IMR-90 (cell line): Measurements from ENCODE around the gene TM7SF3. TPM values are rescaled to one million over a fixed set of nuclear protein-coding genes. Genes with fewer than 3 reads are reported as not detected.

ENCODE experiments used
- ATAC-seq: fragments of 200-7000 bp; cut with Tn5 transposase; 2 replicates; pipeline ENCODE4 v1.9.1; 2020; ENCODE audit warnings: low read depth, mild to moderate bottlenecking, moderate library complexity
- BruUV-seq: library from RNA; stranded (reverse); fragments of 400-500 nt; replicated peaks from 2 replicates; lab custom pipeline; 2021; lab: Mats Ljungman, UMichigan
- CTCF ChIA-PET: fragments of 300-600 bp; formaldehyde crosslinking; extraction: SDS; loops from one replicate; lab custom pipeline; 2021; ENCODE audit warnings: antibody characterized with exemption; lab: Yijun Ruan, JAX
- POLR2A ChIA-PET: fragments of 300-600 bp; sonication (Branson Sonifier 250); formaldehyde crosslinking; loops from one replicate; lab custom pipeline; 2022; ENCODE audit warnings: antibody characterized with exemption; ENCODE audit not compliant: unreplicated experiment; lab: Charles Lee
- DNase-seq: peaks from one replicate; pipeline ENCODE4 v3.0.0; 2013
- H2AFZ ChIP-seq: replicated peaks from 2 replicates; pipeline ENCODE3; 2013; ENCODE audit warnings: low read length, mild to moderate bottlenecking; ENCODE audit not compliant: poor library complexity
- H2AK5ac ChIP-seq: 2 replicates; pipeline ENCODE4 v1.6.1; 2013; ENCODE audit warnings: low read depth, low read length, inconsistent platforms
- H2AK9ac ChIP-seq: replicated peaks from 2 replicates; pipeline ENCODE3; 2013; ENCODE audit warnings: mild to moderate bottlenecking, low read depth, low read length, moderate library complexity; ENCODE audit not compliant: poor library complexity
- H2BK120ac ChIP-seq: 2 replicates; pipeline ENCODE4 v1.6.1; 2013; ENCODE audit warnings: low read depth, low read length, inconsistent platforms
- H2BK15ac ChIP-seq: 3 replicates; pipeline ENCODE4 v1.6.1; 2013; ENCODE audit warnings: low read depth, low read length, inconsistent platforms
- H2BK20ac ChIP-seq: 2 replicates; pipeline ENCODE4 v1.6.1; 2013; ENCODE audit warnings: low read depth, mild to moderate bottlenecking, inconsistent platforms, low read length, moderate library complexity
- H2BK5ac ChIP-seq: 2 replicates; pipeline ENCODE4 v1.6.1; 2013; ENCODE audit warnings: mild to moderate bottlenecking, low read depth, low read length, inconsistent platforms; ENCODE audit not compliant: poor library complexity, severe bottlenecking
- H3K14ac ChIP-seq: replicated peaks from 2 replicates; pipeline ENCODE4 v1.6.1; 2013; ENCODE audit warnings: low read depth, low read length, inconsistent platforms
- H3K18ac ChIP-seq: 2 replicates; pipeline ENCODE4 v1.6.1; 2013; ENCODE audit warnings: low read depth, low read length, control low read depth
- H3K23ac ChIP-seq: 2 replicates; pipeline ENCODE4 v1.6.1; 2013; ENCODE audit warnings: low read depth, low read length, inconsistent platforms
- H3K27ac ChIP-seq: 2 replicates; pipeline ENCODE4 v1.5.1; 2013; ENCODE audit warnings: mild to moderate bottlenecking, control low read depth, low read length; ENCODE audit not compliant: insufficient read depth
- H3K27me3 ChIP-seq: 2 replicates; pipeline ENCODE4 v1.6.1; 2013; ENCODE audit warnings: low read length; ENCODE audit not compliant: control insufficient read depth, insufficient read depth
- H3K36me3 ChIP-seq: 2 replicates; pipeline ENCODE4 v1.6.1; 2013; ENCODE audit warnings: low read length, mixed read lengths; ENCODE audit not compliant: control insufficient read depth, insufficient read depth
- H3K4ac ChIP-seq: 2 replicates; pipeline ENCODE4 v1.6.1; 2013; ENCODE audit warnings: low read depth, low read length, inconsistent platforms
- H3K4me1 ChIP-seq: 2 replicates; pipeline ENCODE4 v1.6.1; 2013; ENCODE audit warnings: low read length, mixed read lengths; ENCODE audit not compliant: control insufficient read depth, insufficient read depth
- H3K4me2 ChIP-seq: 2 replicates; pipeline ENCODE4 v1.6.1; 2013; ENCODE audit warnings: low read depth, mild to moderate bottlenecking, control low read depth, low read length, moderate library complexity
- H3K4me3 ChIP-seq: 2 replicates; pipeline ENCODE4 v1.5.1; 2013; ENCODE audit warnings: low read depth, mild to moderate bottlenecking, control low read depth, low read length, moderate library complexity; ENCODE audit not compliant: insufficient read depth
- H3K56ac ChIP-seq: 2 replicates; pipeline ENCODE4 v1.6.1; 2013; ENCODE audit warnings: low read length, inconsistent platforms; ENCODE audit not compliant: insufficient read depth; ENCODE audit errors: extremely low read depth
- H3K79me1 ChIP-seq, 2 experiments: 2 replicates each; pipeline ENCODE4 v1.6.1; 2013; ENCODE audit warnings: low read length in 2 of 2, inconsistent platforms in 1 of 2, low read depth in 1 of 2
- H3K9ac ChIP-seq: 2 replicates; pipeline ENCODE4 v1.6.1; 2013; ENCODE audit warnings: low read depth, low read length, control low read depth
- H3K9me1 ChIP-seq: 2 replicates; pipeline ENCODE4 v1.6.1; 2013; ENCODE audit warnings: low read length, inconsistent platforms; ENCODE audit not compliant: insufficient read depth
- H3K9me3 ChIP-seq: 2 replicates; pipeline ENCODE4 v1.6.1; 2013; ENCODE audit warnings: low read length; ENCODE audit not compliant: control insufficient read depth, insufficient read depth
- H4K20me1 ChIP-seq: 2 replicates; pipeline ENCODE4 v1.6.1; 2013; ENCODE audit warnings: low read length, inconsistent platforms; ENCODE audit not compliant: insufficient read depth
- H4K5ac ChIP-seq: 2 replicates; pipeline ENCODE4 v1.6.1; 2013; ENCODE audit warnings: mild to moderate bottlenecking, low read depth, low read length, control low read depth
- H4K8ac ChIP-seq, 2 experiments: 2 replicates each; pipeline ENCODE4 v1.6.1; 2013; ENCODE audit warnings: low read depth in 2 of 2, low read length in 2 of 2, control low read depth in 1 of 2, inconsistent platforms in 1 of 2
- H4K91ac ChIP-seq: 2 replicates; pipeline ENCODE4 v1.6.1; 2013; ENCODE audit warnings: low read depth, low read length, inconsistent platforms; ENCODE audit not compliant: insufficient read depth
- BHLHE40 ChIP-seq: fragments of 150-350 bp; IDR thresholded peaks from 2 replicates; pipeline ENCODE4 v1.6.1; 2016; ENCODE audit warnings: mild to moderate bottlenecking, low read depth, low read length
- CEBPB ChIP-seq: IDR thresholded peaks from 2 replicates; pipeline ENCODE4 v1.6.1; 2012; ENCODE audit warnings: low read depth, low read length, improper control_type of control experiment
- CHD1 ChIP-seq: IDR thresholded peaks from 2 replicates; pipeline ENCODE4 v1.6.1; 2012; ENCODE audit warnings: low read depth, low read length, improper control_type of control experiment
- FOS ChIP-seq: fragments of 150-350 bp; IDR thresholded peaks from 2 replicates; pipeline ENCODE4 v1.6.1; 2016; ENCODE audit warnings: low read depth, low read length
- MAFK ChIP-seq: IDR thresholded peaks from 2 replicates; pipeline ENCODE4 v1.6.1; 2012; ENCODE audit warnings: low read depth, low read length, improper control_type of control experiment
- MAZ ChIP-seq: IDR thresholded peaks from 2 replicates; pipeline ENCODE4 v1.6.1; 2012; ENCODE audit warnings: low read depth, mild to moderate bottlenecking, low read length, improper control_type of control experiment, moderate library complexity, borderline replicate concordance
- MXI1 ChIP-seq: IDR thresholded peaks from 2 replicates; pipeline ENCODE4 v1.6.1; 2012; ENCODE audit warnings: low read depth, mild to moderate bottlenecking, low read length, moderate library complexity, borderline replicate concordance
- NFE2L2 ChIP-seq: fragments of 150-350 bp; IDR thresholded peaks from 2 replicates; pipeline ENCODE4 v1.6.1; 2016; ENCODE audit warnings: low read depth, mild to moderate bottlenecking, low read length
- POLR2A ChIP-seq: IDR thresholded peaks from 2 replicates; pipeline ENCODE4 v1.6.1; 2012; ENCODE audit warnings: mild to moderate bottlenecking, low read depth, low read length
- RAD21 ChIP-seq: IDR thresholded peaks from 2 replicates; pipeline ENCODE4 v1.6.1; 2012; ENCODE audit warnings: low read length, improper control_type of control experiment
- RCOR1 ChIP-seq: IDR thresholded peaks from 2 replicates; pipeline ENCODE4 v1.6.1; 2012; ENCODE audit warnings: mild to moderate bottlenecking, low read length, improper control_type of control experiment; ENCODE audit not compliant: insufficient replicate concordance
- RFX5 ChIP-seq: IDR thresholded peaks from 2 replicates; pipeline ENCODE4 v1.8.0; 2012; ENCODE audit warnings: low read depth, mild to moderate bottlenecking, low read length, moderate library complexity
- SMC3 ChIP-seq: fragments of 150-350 bp; IDR thresholded peaks from 2 replicates; pipeline ENCODE4 v1.6.1; 2016; ENCODE audit warnings: low read depth, mild to moderate bottlenecking, antibody characterized with exemption, low read length, moderate library complexity
- WGBS, 2 experiments: methylation state at CpG; one replicate each; pipeline versions ENCODE4 v1.1.5 to v1.1.7; 2013; ENCODE audit warnings: missing lambda C conversion rate in 2 of 2; ENCODE audit not compliant: insufficient read length in 1 of 2; ENCODE audit errors: extremely low coverage in 2 of 2; 5-methylcytosine and 5-hydroxymethylcytosine counted together
- dilution Hi-C: fragments of 300-500 bp; cut with HindIII; formaldehyde crosslinking; loops from one replicate; pipeline ENCODE4 v1.14.3; 2018; ENCODE audit warnings: low sequenced_read_pairs; ENCODE audit not compliant: unreplicated experiment
- in situ Hi-C: fragments of 300-500 bp; cut with MboI; formaldehyde crosslinking; loops from 3 replicates; pipeline ENCODE4 v1.14.3; 2019; ENCODE audit warnings: low sequenced_read_pairs, inconsistent platforms, mixed read lengths
- intact Hi-C: fragments of 100-400 bp; cut with micrococcal nuclease; formaldehyde crosslinking; loops from 2 replicates; pipeline ENCODE4 v1.10.0; 2022
- polyA plus RNA-seq, 3 experiments: library from polyadenylated mRNA; depleted of rRNA; stranded (reverse); fragments of >200 nt; gene quantifications; 2 replicates each; pipeline ENCODE4 v1.2.3, GENCODE V29; 2012; ENCODE audit warnings: low replicate concordance in 1 of 3
- total RNA-seq: library from RNA; depleted of rRNA; stranded (reverse); fragments of >200 nt; gene quantifications from 2 replicates; pipeline ENCODE4 v1.2.3, GENCODE V29; 2012
- TF ChIP-seq, protein P1 (sequence below): fragments of 150-350 bp; IDR thresholded peaks from 2 replicates; pipeline ENCODE4 v1.6.1; 2017; ENCODE audit warnings: mild to moderate bottlenecking, antibody characterized with exemption, low read length, low read depth
- TF ChIP-seq, protein P2 (sequence below): conservative IDR thresholded peaks from 2 replicates; pipeline ENCODE4 v1.5.1; 2012; ENCODE audit warnings: mild to moderate bottlenecking, low read depth, low read length, improper control_type of control experiment
- TF ChIP-seq, protein P3 (sequence below): fragments of 150-350 bp; IDR thresholded peaks from 2 replicates; pipeline ENCODE4 v1.6.1; 2016; ENCODE audit warnings: low read depth, mild to moderate bottlenecking, low read length, moderate library complexity, borderline replicate concordance

TM7SF3 gene
- total and polyA plus RNA-seq, 2 of the 4 experiments (the other 2 are of a cell fraction): 35.3 to 46.6 TPM

DNA sequence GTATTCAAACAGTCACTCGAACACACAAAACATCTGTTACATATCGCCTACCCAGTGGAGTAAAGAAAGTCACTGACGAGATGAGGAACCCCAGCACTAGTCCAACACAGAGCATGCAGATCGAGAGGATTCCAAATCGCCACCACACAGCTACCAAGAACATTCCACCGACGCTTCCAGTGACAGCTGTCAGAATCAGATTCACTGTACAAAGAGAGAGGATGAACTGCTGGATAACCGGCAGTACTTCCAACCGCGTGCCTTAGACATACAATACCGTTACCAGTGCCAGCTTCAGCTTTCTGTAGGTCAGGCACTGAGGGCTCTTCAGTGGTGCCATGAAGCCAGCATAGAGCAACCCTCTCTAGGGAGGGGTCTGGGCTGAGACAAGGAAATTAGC is 34.5 kb downstream of the TM7SF3 start:
- H3K4me2 ChIP-seq: no peak overlapping the region
- no peak overlapping the region for H2BK15ac ChIP-seq
- peaks cover 2% of the 10 kb centered on the region; the same call in 1 of the 2 replicates for H3K36me3 ChIP-seq
- H3K18ac ChIP-seq: no peak overlapping the region
- no peak overlapping the region for H2AK5ac ChIP-seq
- no peak overlapping the region for H2BK120ac ChIP-seq
- no peak overlapping the region for H4K91ac ChIP-seq
- no peak for DNase-seq
- 92% methylated on average over 4 of the region's 11 CpGs; no CpG with 5 or more reads in 1 of the 2 experiments for WGBS, 2 experiments
- no peaks in the 10 kb centered on the region for H3K4me1 ChIP-seq
- H3K9ac ChIP-seq: no peak overlapping the region
- TF ChIP-seq, protein P1, sequence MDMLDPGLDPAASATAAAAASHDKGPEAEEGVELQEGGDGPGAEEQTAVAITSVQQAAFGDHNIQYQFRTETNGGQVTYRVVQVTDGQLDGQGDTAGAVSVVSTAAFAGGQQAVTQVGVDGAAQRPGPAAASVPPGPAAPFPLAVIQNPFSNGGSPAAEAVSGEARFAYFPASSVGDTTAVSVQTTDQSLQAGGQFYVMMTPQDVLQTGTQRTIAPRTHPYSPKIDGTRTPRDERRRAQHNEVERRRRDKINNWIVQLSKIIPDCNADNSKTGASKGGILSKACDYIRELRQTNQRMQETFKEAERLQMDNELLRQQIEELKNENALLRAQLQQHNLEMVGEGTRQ: no peak
- TF ChIP-seq, protein P2, sequence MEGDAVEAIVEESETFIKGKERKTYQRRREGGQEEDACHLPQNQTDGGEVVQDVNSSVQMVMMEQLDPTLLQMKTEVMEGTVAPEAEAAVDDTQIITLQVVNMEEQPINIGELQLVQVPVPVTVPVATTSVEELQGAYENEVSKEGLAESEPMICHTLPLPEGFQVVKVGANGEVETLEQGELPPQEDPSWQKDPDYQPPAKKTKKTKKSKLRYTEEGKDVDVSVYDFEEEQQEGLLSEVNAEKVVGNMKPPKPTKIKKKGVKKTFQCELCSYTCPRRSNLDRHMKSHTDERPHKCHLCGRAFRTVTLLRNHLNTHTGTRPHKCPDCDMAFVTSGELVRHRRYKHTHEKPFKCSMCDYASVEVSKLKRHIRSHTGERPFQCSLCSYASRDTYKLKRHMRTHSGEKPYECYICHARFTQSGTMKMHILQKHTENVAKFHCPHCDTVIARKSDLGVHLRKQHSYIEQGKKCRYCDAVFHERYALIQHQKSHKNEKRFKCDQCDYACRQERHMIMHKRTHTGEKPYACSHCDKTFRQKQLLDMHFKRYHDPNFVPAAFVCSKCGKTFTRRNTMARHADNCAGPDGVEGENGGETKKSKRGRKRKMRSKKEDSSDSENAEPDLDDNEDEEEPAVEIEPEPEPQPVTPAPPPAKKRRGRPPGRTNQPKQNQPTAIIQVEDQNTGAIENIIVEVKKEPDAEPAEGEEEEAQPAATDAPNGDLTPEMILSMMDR: no peak
- TF ChIP-seq FOS (no peak), BHLHE40 (no peak), MAZ (no peak), MXI1 (no peak), SMC3 (no peak), RCOR1 (no peak), RAD21 (no peak), NFE2L2 (no peak), CEBPB (no peak), RFX5 (no peak), MAFK (no peak), CHD1 (no peak), POLR2A (no peak)
- TF ChIP-seq, protein P3, sequence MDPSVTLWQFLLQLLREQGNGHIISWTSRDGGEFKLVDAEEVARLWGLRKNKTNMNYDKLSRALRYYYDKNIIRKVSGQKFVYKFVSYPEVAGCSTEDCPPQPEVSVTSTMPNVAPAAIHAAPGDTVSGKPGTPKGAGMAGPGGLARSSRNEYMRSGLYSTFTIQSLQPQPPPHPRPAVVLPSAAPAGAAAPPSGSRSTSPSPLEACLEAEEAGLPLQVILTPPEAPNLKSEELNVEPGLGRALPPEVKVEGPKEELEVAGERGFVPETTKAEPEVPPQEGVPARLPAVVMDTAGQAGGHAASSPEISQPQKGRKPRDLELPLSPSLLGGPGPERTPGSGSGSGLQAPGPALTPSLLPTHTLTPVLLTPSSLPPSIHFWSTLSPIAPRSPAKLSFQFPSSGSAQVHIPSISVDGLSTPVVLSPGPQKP: no peak
- dilution Hi-C loops (no loop called here), intact Hi-C loops (no loop called here), in situ Hi-C loops (no loop called here)
- H3K4me3 ChIP-seq: no peak overlapping the region
- H3K4ac ChIP-seq: no peak overlapping the region
- no peaks in the 10 kb centered on the region for H3K9me3 ChIP-seq
- ChIA-PET CTCF (no interaction called here), POLR2A (no interaction called here)
- no peak overlapping the region for H3K56ac ChIP-seq
- H3K27me3 ChIP-seq: no peaks in the 10 kb centered on the region
- no peaks in the 10 kb centered on the region; the same call in 1 of the 2 replicates for H4K20me1 ChIP-seq
- no peak overlapping the region for H2AK9ac ChIP-seq
- H4K8ac ChIP-seq: no peak overlapping the region
- no peak overlapping the region for H2BK5ac ChIP-seq
- no peak overlapping the region for H3K27ac ChIP-seq
- H2AFZ ChIP-seq: no peak overlapping the region
- no peak overlapping the region for H3K23ac ChIP-seq
- no peak overlapping the region for H2BK20ac ChIP-seq
- H3K79me1 ChIP-seq: peaks cover 0 to 6% of the 10 kb centered on the region in 2 experiments; a peak in 2 of 4 replicates
- H3K9me1 ChIP-seq: peaks cover 5% of the 10 kb centered on the region; the same call in 1 of the 2 replicates
- ATAC-seq: no peak
- no peak overlapping the region for H3K14ac ChIP-seq
- no TSS peak for BruUV-seq
- no peak overlapping the region for H4K5ac ChIP-seq
